GM10266 (cell line): Measurements from ENCODE around the gene VSIR.
A peak's percentile ranks its signal among the peaks of the same experiment; 100 is the strongest.

Experiments used
- DNase-seq: peaks from one replicate; pipeline ENCODE4 v3.0.0; 2012; ENCODE audit errors: extremely low spot score
- TF ChIP-seq, protein P1 (sequence below): IDR thresholded peaks from 2 replicates; pipeline ENCODE4 v1.5.1; 2012; ENCODE audit warnings: mild to moderate bottlenecking, low read depth; ENCODE audit not compliant: control insufficient read depth, insufficient read depth; ENCODE audit errors: missing control alignments

VSIR gene

DNA sequence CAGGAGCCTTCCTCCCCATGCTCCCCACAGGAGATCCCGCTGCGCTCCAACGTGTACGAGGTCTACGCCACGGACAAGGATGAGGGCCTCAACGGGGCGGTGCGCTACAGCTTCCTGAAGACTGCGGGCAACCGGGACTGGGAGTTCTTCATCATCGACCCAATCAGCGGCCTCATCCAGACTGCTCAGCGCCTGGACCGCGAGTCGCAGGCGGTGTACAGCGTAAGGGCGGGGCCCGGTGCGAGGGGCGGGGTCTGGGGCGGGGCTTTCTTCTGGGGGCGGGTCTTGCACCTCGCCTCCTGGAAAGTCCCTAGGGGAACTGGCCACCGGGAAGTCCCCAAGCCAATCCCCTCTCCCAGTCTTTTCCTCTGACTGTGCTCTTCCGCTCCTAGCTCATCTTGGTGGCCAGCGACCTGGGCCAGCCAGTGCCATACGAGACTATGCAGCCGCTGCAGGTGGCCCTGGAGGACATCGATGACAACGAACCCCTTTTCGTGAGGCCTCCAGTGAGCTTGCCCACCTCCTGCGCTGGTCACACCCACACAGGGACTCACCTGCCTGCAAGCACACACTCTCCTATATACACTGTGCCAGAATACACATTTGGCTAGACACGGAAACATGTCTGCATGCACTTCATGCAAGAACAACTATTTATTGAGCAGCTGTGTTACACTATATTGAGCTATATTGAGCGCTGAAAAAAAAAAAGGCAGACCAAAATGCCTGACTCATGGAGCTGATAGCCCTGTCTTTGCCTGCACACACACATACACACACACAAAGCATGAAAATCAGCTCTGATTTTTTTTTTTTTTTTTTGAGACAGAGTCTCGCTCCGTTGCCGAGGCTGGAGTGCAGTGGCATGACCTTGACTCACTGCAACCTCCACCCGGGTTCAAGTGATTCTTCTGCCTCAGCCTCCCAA is 32.7 kb upstream of the VSIR start:
- DNase-seq = no peak
- TF ChIP-seq, protein P1, sequence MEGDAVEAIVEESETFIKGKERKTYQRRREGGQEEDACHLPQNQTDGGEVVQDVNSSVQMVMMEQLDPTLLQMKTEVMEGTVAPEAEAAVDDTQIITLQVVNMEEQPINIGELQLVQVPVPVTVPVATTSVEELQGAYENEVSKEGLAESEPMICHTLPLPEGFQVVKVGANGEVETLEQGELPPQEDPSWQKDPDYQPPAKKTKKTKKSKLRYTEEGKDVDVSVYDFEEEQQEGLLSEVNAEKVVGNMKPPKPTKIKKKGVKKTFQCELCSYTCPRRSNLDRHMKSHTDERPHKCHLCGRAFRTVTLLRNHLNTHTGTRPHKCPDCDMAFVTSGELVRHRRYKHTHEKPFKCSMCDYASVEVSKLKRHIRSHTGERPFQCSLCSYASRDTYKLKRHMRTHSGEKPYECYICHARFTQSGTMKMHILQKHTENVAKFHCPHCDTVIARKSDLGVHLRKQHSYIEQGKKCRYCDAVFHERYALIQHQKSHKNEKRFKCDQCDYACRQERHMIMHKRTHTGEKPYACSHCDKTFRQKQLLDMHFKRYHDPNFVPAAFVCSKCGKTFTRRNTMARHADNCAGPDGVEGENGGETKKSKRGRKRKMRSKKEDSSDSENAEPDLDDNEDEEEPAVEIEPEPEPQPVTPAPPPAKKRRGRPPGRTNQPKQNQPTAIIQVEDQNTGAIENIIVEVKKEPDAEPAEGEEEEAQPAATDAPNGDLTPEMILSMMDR = no peak

DNA sequence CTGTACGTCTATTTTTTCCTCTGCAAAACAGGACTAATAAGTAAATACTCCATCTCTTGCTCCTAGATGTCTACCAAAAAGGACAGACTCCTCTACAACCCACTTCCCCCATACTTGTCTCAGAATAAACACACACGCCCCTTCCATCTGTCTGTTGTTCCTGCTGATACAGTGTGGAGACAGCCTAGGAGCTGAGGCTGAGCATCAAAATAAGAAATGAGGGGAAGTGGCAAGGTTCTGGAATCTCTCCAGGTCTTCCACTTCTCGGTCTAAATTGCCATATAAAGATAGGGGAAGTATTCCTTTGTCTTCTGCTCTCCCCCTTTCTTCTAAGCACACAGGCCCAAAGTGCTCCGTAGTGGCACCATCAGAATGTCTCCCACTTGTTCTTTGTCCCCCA is 30.8 kb upstream of the VSIR start:
- DNase-seq = no peak
- TF ChIP-seq, protein P1 = no peak

- DNase-seq = no peak
- TF ChIP-seq, protein P1 = no peak
These were observed 29.6 kb upstream of the VSIR start for GRCh38 chr10:71802715-71803488.

DNA sequence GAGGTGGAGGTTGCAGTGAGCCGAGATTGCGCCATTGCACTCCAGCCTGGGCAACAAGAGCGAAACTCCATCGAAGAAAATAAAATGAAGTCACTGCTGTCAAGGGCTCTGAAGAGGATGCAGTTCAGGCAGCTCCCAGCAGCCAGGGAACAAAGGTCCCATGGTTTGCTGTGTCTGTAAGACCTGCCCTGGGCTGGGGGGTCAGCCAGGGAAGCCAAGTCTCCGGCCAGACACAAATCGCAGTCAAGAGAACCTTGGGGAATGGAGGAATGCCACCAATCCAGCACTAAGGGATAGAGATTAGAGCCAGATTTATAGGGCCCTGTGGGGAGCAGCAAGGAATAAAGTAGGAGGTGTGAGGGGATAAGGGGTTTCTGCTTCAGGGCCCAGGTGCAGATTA is 28.9 kb upstream of the VSIR start:
- TF ChIP-seq, protein P1 = no peak
- no peak for DNase-seq

DNA sequence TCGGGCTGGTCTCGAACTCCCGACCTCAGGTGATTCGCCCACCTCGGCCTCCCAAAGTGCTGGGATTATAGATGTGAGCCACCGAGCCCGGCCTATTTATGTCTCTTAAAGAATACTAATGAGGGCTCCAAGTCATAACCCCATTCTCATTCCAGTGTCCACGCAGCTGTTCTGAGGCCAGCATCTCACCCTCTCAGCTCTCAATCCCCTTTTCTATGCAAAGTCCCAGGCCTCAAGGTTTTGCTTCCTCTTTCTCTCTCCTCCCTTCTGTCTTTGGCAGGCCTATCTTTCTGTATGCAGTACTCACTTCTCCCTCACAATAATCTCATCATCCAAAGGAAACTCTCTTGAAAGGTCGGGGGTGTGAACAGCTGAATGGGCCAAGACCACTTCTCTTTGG is 28.0 kb upstream of the VSIR start:
- TF ChIP-seq, protein P1 = no peak
- peak; percentile 78 for DNase-seq

DNA sequence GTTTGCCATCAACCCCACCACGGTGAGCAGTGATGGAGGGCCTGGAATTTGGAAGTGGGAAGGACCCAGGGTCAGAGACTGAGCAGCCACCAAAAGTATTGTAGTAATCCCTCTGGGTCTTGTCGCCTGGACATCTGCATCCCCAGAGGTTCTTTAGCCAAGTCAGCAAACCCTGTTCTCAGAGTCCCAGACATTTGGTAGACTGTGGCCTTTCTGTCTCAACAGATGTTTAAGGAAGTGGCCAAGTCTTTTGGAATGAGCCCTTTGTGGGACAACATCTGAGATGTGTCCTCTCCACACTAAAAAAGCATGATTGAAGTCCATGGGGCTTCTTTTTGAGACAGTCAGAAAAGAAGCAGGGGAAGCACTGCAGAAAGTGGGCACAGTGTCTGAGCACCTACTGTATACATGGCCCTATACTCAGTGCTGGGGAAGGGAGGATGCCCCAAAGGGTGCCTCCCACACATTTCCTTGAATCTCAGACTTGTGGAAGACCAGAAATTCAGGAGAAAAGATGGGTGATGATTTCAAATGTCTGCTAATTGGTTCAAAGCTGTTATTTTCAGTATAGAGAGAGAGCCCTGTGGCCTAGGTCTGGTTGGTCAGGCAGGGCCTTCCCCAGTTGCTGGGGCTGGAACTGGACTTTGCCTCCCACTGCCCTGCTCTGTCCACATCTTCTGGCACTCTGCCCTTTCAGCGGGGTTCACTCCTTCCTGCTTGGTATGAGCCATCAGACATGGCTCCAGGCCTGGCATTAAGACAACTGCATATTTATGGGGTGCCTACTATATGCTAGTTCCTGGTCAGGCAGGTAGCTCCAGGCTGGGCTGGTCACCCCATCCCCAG is 26.5 kb upstream of the VSIR start:
- TF ChIP-seq, protein P1 = no peak
- no peak for DNase-seq
